HG02981 (cell line): ENCODE measurements around the gene NMNAT3.

ENCODE experiments used
- ATAC-seq: cut with Tn5 transposase; IDR thresholded peaks from one replicate; pipeline ENCODE4 v1.9.1; 2021; ENCODE audit warnings: mild to moderate bottlenecking, moderate library complexity; ENCODE audit not compliant: unreplicated experiment

The NMNAT3 gene

DNA sequence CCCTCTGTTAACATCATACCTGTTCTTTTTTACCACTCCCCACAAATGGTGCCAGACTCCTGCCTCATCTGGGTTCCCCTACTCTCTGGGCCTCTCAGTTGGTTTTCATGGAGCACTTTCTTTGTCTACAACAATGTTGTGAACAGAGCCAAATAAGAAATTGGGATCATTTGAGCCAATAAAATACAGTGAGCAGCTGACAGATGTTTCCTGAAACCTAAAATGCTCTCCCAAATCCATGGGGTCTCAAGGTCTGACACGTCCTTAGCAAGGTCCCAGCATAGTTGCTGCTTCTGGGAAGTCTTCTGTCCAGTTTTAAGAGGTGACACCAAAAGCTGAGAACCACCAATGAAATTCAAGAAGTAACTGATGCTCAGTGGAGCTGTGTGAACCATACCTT is 1.7 kb downstream of the NMNAT3 start:
- no peak for ATAC-seq

DNA sequence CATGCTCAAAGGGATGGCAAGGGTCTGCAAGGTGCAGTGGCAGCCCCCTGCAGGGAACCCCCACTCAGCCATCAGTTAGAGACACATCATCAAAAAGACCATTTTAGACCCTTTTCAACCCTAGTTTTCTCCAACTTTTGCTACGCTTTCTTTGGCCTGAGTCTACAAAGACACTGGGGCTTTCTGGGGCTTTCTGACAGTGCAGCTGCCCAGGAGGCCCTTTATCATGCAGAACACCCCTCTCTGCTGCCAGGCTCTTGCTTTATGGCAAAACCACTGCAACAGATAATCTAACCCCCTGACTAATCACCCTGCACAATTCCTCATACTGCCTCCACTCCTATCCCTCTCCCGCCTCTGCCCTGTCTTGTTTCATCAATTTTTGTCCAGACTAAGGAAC is 2.4 kb downstream of the NMNAT3 start:
- no peak for ATAC-seq

DNA sequence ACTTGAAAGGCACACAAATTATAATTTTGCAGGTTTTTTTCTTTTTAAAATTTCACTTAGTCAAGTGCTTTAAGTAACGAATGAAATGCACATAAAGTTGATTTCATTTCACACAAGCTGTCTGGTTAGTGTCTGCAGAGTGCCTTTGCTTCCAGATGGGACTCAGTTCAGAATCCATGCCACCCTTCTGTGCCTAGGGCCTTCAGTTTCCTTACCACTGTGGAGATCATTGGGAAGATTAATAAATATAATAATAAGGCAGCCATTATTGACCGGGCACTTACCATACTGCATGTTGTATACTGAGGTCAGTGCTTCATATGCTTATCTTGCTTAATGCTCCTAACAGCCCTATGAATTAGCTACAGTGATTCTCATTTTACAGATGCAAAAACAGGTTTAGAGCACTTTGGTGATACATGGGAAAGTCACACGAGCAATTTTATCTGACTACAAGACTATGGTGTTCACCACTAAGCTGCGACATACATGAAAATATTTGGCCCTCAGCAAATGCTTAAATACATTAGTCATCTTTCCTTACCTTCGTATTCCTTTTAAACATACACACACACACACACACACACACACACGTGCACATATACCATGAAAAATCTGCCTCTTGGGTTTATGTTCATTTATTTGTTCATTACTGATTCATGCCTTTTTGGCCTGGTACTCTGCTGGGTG is 3.1 kb downstream of the NMNAT3 start:
- ATAC-seq, result no peak

DNA sequence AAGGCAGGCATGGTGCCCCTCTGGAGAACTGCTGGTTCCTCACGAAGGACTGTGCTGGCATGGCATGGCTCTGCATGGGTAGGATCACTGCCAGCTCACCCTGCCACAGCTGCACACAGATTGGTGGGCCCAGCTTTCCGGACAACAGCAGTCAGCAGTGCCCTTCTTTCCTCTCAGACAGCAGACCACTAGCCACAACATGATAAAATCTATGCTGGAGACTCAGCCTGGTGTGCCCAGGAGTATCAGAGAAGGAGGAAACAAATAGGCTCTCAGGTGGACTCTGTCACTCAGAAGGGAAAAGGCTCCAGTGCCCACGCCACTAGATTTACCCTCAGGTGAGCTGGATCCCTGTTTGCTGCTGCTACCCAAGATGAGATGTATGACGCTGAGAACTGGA is 4.9 kb downstream of the NMNAT3 start:
- no peak for ATAC-seq

DNA sequence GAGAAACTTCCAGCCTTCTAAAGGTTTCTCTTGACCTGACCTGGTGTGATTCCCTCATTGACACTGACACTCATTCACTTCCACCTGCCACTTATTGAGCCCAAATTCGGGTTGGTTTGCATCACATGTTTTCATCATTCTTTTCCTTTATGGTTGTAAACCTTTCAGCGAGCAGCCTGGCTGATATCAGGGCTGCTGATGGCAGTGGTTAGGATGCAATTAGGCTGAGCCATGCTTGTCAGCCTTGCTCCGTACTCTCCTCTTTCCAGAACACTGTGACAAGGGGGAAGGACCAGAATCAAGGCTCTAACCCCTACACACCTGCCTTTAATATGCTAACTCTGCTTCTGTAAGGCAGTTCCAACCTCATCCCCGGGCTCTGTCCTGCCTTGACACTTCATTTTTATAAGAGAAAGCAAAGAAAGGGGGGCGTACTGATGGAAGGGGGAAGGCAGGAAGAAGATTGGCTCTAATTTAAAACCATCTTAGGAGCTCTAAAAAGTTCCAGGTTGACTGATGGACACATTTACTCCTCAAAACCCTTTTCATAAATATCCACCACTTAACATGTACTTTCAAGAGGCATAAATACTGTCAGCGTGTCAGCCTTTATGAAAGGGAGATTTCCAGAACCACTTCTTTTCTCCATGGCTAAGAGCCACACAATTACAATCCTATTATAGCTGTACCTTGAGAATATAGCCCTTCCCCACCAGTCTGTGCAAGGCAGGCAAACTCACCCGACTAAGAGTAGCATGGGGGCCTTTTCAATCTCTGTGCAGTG is 5.7 kb downstream of the NMNAT3 start:
- ATAC-seq, result no peak

DNA sequence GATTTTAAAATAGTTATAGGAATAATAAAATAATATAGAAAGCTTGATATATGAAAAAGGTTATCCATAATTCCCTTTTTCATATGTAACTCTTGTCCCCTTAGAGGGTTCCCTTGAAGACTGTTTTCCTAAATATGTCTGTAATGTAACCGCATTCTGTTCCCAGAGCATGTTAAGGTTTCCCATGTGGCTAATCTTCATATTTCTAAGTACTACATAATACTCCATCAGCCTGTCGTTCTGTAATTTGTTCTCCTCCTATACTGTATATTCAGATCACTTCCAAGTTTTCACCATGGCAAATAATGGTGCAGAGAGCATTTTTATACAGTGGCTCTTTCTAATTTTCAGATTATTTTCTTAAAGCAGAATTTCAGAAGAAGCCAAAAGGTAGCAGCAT is 6.7 kb downstream of the NMNAT3 start:
- ATAC-seq, result no peak

DNA sequence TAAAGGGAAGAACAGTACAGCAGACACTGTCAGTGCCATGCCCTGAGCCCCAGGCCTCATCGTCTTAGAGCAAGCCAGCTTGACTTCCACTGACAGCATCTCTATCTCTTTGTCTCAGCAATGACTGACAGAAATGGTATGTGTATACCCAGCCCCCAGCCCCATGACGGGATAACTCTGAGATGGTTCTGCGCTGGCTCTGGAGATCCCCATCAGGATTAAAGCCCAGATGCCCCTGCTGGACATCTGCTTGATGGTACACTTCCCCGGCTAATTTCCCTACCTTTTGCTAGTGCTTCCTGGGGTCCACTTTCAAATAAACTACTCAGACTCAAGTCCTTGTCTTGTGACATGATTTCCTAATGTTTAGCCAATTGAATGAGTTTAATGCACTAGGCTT is 7.6 kb downstream of the NMNAT3 start:
- ATAC-seq, result no peak

DNA sequence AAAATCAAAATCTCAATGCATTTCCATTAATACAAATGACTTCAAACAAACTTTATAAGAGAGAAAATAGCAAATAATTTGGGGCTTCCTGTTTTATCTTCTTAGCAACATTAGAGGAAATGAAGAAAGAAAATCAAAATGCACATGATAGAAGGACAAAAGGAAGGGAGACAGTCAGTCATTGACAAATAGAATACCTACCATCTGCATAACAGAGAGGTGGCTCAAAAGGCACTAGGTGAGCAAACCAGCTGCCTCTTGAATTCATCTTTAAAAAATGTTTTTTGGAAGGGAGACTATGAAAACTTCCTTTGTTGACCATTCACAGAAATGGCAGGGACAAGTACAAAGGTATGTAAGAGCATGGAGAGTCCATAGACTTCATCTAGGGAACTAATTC is 9.4 kb downstream of the NMNAT3 start:
- no peak for ATAC-seq

DNA sequence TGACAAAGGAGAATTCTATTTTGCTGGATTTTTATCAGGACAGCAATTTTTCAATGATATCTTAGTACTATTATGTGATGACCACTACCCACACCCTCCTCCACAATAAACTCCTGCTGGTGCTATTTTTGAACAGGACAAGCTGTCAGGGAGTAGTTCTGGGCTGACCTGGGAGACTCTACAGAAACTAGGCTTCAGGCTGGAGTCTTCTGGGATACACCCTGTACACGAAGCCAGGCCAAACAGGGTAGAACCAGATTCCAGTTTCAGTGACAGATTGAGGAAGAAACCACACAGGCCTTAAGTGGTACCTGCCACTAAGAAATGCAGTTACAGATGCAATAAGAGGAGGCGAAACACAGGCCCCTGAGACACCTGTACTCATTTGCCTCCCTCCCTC is 12.8 kb downstream of the NMNAT3 start:
- ATAC-seq, result no peak

DNA sequence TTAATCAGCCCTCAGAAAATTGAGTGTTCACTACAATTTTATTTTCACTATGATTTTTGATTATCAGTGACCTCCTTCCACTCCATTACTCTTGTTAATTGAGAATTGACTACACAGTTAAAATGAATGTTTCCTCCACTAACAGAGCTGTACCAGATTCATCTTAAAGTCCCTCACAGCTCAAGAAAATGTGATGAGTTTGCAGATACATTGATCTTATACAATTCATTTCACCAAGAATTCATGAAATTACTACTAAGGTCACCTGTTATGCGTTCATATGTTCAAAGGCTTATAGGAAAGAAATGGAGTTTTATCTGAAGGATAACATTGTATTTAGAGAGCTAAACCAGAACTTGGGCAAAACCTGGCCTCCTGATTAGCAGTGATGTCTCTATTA is 17.5 kb downstream of the NMNAT3 start:
- ATAC-seq, result no peak

DNA sequence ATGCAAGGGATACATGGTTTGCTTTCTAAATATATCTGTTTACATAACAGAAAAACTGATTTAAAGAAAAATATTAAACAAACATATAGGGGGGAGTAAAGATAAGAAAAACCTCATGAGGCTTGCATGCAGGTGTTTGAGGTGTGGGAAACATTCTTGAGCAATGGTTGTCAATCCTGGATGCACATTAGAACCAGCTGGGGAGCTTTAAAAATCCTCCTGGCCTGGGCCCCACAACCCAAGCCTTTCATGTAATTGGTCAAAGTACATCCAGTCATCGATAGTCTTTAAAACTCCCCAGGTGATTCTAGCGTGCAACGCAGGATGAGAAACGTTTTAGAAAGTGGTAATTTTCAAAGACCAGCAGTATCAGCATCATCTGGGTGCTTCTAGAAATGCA is 18.3 kb downstream of the NMNAT3 start:
- ATAC-seq, result no peak

DNA sequence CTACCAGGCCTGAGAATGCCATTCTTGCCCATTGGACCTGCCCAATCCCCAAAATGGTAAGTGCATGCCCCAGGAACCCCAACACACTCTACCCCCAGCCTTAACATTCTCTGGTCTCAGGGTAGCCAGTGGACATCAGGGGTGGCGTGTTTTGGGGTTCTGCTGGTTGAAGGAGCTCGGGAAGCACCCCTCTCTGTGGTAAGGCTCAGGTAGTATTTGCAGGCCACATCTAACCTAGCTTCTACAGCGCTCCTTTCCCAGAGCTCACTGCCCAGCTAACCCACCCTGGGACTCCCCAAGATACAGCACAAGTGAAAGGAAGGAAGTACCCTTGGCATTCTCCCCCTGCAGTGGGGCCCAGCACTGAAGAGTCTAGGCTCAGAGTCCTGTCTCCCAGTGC is 19.8 kb downstream of the NMNAT3 start:
- ATAC-seq, result no peak

DNA sequence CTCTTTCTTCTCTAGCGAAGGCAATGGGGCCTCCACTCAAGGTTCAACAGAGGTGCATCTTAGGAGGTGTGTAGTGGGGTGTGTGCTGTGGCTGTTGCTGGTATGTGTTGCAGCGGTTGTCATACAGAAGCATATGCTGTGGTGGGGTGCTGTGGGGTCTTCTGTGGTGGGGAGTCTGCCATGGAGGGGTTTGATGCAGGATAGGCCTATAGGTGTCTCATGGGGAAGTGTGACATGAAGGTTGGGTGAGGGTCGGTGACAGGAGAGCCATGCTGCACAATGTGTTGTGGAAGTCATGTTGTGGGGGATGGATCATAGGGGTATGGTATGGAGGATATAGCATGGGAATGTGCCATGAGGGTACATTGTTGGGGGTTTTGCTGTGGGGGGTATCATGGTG is 20.3 kb downstream of the NMNAT3 start:
- no peak for ATAC-seq

DNA sequence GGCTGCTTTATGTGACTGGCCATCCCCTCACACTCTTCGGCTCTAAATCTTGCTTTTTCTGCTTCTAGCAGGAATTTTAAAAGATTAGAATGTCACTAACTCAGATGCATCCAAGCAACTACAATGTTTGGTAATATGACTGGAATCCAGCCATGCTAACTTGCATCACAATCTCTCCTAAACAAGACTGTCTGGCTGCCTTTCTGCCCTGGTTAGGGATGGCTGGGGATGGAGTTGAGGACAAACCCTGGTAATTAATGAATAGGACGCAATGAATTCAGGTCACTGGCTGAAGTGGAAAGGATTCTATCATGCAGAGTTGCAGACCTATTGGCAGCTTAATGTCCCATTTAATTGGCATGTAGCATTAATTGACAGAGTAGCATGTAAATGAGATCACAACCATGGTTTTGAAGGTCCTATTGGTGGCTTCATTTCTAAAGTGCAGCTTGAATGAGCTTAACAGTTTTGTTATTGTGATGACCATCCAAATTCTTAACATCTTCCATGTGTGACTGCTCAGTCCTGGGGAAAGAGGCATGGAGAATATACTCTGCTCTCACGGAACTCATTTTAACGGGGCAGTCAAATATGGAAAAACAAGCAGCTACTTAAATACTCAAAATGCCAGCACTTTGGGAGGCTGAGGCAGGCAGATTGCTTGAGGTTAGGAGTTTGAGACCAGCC is 21.7 kb downstream of the NMNAT3 start:
- ATAC-seq, result no peak

DNA sequence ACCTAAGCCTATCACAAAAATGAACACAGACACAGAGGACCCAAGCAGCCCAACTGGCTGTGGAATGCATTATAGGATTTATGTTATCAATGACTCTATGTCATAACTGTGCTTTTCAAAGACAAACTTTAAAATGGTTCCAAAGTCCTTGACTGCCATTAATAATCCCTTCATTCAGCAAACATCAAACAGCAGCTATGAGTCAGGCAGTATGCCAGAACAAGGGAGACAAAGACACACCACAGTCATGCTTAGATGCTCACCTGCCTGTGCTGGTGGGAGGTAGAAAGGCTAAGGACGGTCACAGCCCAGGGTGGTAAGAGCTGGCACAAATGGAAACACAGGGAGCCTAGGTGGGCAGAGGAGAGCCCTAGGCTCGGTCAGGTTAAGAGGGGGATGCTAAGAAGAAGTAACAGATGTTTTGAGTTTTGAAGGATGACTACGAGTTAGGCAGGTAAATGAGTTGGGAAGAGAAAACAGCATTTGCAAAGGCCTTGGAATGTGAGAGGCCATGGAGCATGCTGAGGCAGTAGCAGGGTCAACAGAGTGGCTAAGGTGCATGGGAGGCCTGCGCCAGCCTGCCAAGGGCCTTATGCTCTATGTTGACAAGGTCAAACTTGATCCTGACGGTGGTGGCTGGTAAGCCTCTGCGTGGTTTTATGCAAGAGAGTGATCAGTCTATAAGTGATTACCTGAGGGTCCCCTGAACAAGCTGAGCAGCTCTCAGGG is 23.0 kb downstream of the NMNAT3 start:
- ATAC-seq, result no peak

DNA sequence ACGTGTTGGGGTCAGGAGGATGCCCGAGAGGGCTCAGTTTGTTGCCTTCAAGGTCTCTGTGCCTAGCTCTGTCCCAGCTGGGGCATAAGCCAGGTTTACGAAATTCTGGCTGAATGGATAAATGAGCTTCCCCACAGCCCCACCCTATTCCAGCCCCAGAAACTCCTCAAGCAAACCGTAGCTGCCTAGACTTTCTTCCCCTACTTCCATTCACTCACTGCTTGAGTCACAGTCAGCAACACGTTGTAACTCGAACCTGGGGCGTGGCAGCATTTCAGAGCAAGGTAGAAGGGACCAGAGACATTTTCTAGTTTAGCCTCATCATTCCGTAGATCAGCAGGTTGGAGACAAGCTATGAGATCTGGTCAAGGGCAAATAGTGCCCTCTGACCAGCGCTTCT is 24.2 kb downstream of the NMNAT3 start:
- ATAC-seq, result no peak

DNA sequence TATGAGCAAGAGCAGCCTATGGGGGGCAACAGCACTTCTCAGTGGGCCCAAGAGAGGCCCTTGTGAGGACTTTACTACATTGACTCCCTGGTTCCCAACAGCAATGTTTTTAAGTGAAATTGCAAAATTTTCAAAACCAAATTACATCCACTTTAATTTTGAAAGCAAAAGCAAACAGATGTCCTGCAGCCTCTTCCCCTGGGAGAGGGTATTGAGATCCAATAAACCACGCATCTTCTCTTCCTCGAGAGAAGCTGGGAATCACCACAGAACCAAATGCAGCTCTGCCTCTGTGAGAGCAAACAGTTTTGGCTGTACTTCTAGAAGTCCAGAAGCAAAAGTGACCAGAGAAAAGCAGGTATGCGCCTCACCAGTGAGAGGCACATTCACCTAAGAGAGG is 25.2 kb downstream of the NMNAT3 start:
- no peak for ATAC-seq

DNA sequence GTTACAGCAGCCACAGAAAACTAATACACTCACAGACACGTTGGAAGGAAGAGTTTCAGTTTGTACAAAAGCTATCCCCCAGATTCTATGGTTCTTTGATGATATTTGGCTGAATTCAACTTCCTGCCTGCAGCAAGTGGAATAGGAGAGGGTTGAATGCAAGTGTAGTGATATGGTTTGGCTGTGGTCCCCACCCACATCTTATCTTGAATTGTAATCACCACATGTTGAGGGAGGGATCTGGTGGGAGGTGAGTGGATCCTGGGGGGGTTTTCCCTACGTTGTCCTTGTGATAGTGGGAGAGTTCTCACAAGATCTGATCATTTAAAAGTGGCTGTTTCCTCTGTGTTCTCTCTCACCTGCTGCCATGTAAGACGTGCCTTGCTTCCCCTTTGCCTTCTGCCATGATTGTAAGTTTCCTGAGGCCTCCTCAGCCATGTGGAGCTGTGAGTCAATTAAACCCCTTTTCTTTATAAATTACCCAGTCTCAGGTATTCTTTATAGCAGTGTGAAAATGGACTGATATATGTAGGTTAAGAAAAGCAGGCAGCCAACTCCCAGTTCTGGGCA is 29.8 kb downstream of the NMNAT3 start:
- no peak for ATAC-seq

DNA sequence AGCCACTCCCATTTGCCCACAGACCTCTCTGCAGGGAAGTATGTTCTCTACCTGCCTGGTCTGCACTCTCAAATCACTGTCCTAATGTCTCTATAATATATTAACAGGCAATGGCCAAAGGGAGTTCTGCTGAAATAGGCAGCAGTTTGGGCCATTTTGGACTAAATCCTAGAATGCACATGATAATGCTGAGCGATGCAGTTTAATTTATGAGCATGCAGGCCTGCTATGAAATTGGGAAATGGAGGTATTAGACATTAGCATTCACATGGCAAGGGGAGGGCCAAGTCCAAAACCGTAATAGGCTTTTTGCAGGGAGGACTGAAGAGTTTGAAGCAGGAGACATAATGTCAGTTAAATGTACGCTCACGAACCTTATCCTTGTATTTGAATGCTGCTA is 31.3 kb downstream of the NMNAT3 start:
- ATAC-seq, result no peak

DNA sequence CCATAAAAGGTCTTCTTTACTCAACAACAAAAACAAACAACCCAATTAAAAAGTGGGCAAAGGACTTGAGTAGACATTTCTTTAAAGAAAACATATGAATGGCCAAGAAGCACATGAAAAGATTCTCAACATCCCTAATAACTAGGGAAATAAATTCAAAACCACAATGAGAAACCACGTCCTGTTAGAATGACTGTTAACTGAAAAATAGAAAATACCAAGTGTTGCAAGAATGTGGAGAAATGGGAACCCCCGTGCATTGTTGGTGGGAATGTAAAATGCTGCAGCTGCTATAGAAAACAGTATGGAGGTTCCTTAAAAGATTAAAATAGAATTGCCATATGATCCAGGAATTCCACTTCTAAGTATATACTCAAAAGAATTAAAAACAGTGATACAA is 34.8 kb downstream of the NMNAT3 start:
- no peak for ATAC-seq

DNA sequence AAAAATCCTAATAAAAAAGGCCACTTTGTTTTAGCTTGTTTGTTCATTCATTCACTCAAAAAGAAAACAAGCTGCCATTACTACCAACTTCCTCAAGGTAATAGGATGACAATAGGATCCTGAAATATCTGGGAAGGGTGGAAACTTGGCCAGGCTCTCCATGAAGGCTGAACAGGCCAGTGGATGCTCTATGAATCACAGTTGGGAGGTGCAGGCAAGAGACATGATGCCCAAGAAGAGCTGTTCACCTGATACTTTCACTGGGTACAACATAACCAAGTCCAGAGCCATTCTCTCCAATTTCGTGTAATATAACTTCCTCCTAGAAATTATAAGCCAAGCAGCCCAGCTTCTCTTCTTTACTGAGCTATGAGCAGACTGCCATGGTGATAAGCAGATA is 37.3 kb downstream of the NMNAT3 start:
- ATAC-seq, result no peak
